Neutrophil (primary cell): ENCODE data around the gene KITLG.

Experiments
- H3K27ac ChIP-seq: fragments of 200-600 bp; sonication (generic); 2 replicates; pipeline ENCODE4 v1.5.1; 2016; ENCODE audit warnings: mild to moderate bottlenecking, moderate library complexity
- H3K27me3 ChIP-seq: fragments of 200-600 bp; sonication (generic); 2 replicates; pipeline ENCODE4 v1.6.0; 2016; ENCODE audit warnings: mild to moderate bottlenecking
- H3K36me3 ChIP-seq: fragments of 200-600 bp; sonication (generic); 2 replicates; pipeline ENCODE4 v1.5.1; 2017
- H3K4me1 ChIP-seq, 2 experiments: fragments of 200-600 bp in 1 of 2; sonication (generic) in 1 of 2; 1 replicate in 1 of 2; 2 replicates in 1 of 2; pipeline versions ENCODE4 v1.5.1 to v1.6.1; 2013 to 2016; ENCODE audit warnings: low read depth in 1 of 2, low read length in 1 of 2, mild to moderate bottlenecking in 1 of 2, moderate library complexity in 1 of 2; ENCODE audit not compliant: control insufficient read depth in 1 of 2, insufficient read depth in 1 of 2
- H3K4me3 ChIP-seq, 2 experiments: fragments of 200-600 bp in 1 of 2; sonication (generic) in 1 of 2; 1 replicate in 1 of 2; 2 replicates in 1 of 2; pipeline ENCODE4 v1.5.1; 2013 to 2016; ENCODE audit warnings: low read depth in 1 of 2, low read length in 1 of 2, mild to moderate bottlenecking in 1 of 2, moderate library complexity in 1 of 2
- H3K9me3 ChIP-seq: fragments of 200-600 bp; sonication (generic); 2 replicates; pipeline ENCODE4 v1.5.1; 2016
- CTCF ChIP-seq: fragments of 200-600 bp; sonication (generic); IDR thresholded peaks from 2 replicates; pipeline ENCODE4 v1.5.1; 2016; ENCODE audit warnings: antibody characterized with exemption

Gene KITLG

GRCh38 chr12:88520436-88520820, 59.8 kb downstream of the KITLG start:
- H3K27me3 ChIP-seq = no peaks in the 10 kb centered on the region
- no peaks in the 10 kb centered on the region for H3K4me1 ChIP-seq
- no peak overlapping the region for H3K27ac ChIP-seq
- no peak for TF ChIP-seq CTCF
- H3K9me3 ChIP-seq = no peaks in the 10 kb centered on the region
- H3K4me3 ChIP-seq = no peak overlapping the region
- no peaks in the 10 kb centered on the region for H3K36me3 ChIP-seq

GRCh38 chr12:88519802-88520435, 60.4 kb downstream of the KITLG start:
- Histone ChIP-seq H3K4me3 (no peak overlapping the region), H3K27me3 (no peaks in the 10 kb centered on the region), H3K27ac (no peak overlapping the region)

GRCh38 chr12:88518863-88519403, 61.3 kb downstream of the KITLG start:
- Histone ChIP-seq H3K4me3 (no peak overlapping the region), H3K36me3 (no peaks in the 10 kb centered on the region), H3K9me3 (no peaks in the 10 kb centered on the region), H3K4me1 (no peaks in the 10 kb centered on the region), H3K27me3 (no peaks in the 10 kb centered on the region), H3K27ac (peak overlapping the region; percentile 16)
- TF ChIP-seq CTCF = no peak

More at GRCh38 chr12:88519802-88520435, 60.4 kb downstream of the KITLG start:
- no peaks in the 10 kb centered on the region for H3K36me3 ChIP-seq
- no peak for TF ChIP-seq CTCF
- no peaks in the 10 kb centered on the region for H3K9me3 ChIP-seq
- H3K4me1 ChIP-seq = no peaks in the 10 kb centered on the region

- H3K27ac ChIP-seq = no peak overlapping the region
Measured at GRCh38 chr12:88516811-88517210, 63.5 kb downstream of the KITLG start.

GRCh38 chr12:88510843-88511242, 69.4 kb downstream of the KITLG start:
- Histone ChIP-seq H3K4me3 (no peak overlapping the region), H3K4me1 (no peaks in the 10 kb centered on the region), H3K27ac (no peak overlapping the region), H3K9me3 (no peaks in the 10 kb centered on the region), H3K36me3 (no peaks in the 10 kb centered on the region), H3K27me3 (no peaks in the 10 kb centered on the region)
- no peak for TF ChIP-seq CTCF

More at GRCh38 chr12:88516811-88517210, 63.5 kb downstream of the KITLG start:
- Histone ChIP-seq H3K4me3 (no peak overlapping the region), H3K36me3 (no peaks in the 10 kb centered on the region), H3K4me1 (no peaks in the 10 kb centered on the region), H3K27me3 (no peaks in the 10 kb centered on the region), H3K9me3 (no peaks in the 10 kb centered on the region)
- no peak for TF ChIP-seq CTCF
